NCI-H146 (cell line): ENCODE results near the gene ELP6.
A peak's percentile ranks its signal among the peaks of the same experiment; 100 is the strongest.
"Not testable (repeated sequence)": the region's sequence is repeated elsewhere in the genome, so short reads cannot be mapped to it uniquely, and the experiment has no call there.

Experiments
- DNase-seq: peaks from one replicate; lab custom pipeline; 2025; lab: John Stamatoyannopoulos, UW

The ELP6 gene

GRCh38 chr3:47512416-47513124 is 942 bp downstream of the ELP6 start:
- peak; percentile 41 for DNase-seq

- not testable (repeated sequence) for DNase-seq
Observed at GRCh38 chr3:47505267-47505666, 8.2 kb downstream of the ELP6 start.

- DNase-seq: no peak
Observed at GRCh38 chr3:47504113-47504512, 9.4 kb downstream of the ELP6 start.

GRCh38 chr3:47503033-47503432 is 10.5 kb downstream of the ELP6 start:
- no peak for DNase-seq

- DNase-seq: no peak
Observed at GRCh38 chr3:47496892-47497291, 16.6 kb downstream of the ELP6 start.

GRCh38 chr3:47495886-47496285 is 17.6 kb downstream of the ELP6 start:
- no peak for DNase-seq

- no peak for DNase-seq
Observed at GRCh38 chr3:47495111-47495510, 18.4 kb downstream of the ELP6 start.

- DNase-seq: no peak
Observed at GRCh38 chr3:47491777-47492176, 21.7 kb downstream of the ELP6 start.

GRCh38 chr3:47491186-47491585 is 22.3 kb downstream of the ELP6 start:
- DNase-seq: no peak

GRCh38 chr3:47487265-47487664 is 26.2 kb downstream of the ELP6 start:
- DNase-seq: no peak

- DNase-seq: no peak
Observed at GRCh38 chr3:47485812-47486211, 27.7 kb downstream of the ELP6 start.

GRCh38 chr3:47482366-47482765 is 31.1 kb downstream of the ELP6 start:
- DNase-seq: no peak

- DNase-seq: not testable (repeated sequence)
Observed at GRCh38 chr3:47481763-47482162, 31.7 kb downstream of the ELP6 start.

- DNase-seq: not testable (repeated sequence)
Observed at GRCh38 chr3:47480267-47480666, 33.2 kb downstream of the ELP6 start.

GRCh38 chr3:47479826-47480160 is 33.7 kb downstream of the ELP6 start:
- DNase-seq: no peak

- DNase-seq: no peak
Observed at GRCh38 chr3:47478022-47478421, 35.5 kb downstream of the ELP6 start.

GRCh38 chr3:47476644-47477199 is 36.8 kb downstream of the ELP6 start:
- DNase-seq: no peak

GRCh38 chr3:47476330-47476626 is 37.2 kb downstream of the ELP6 start:
- DNase-seq: no peak

GRCh38 chr3:47475570-47476329 is 37.8 kb downstream of the ELP6 start, which contains the start of gene SCAP:
TSS of gene SCAP (minus strand) at chr3:47475941. CDS start at chr3:47442993, 32,948 bp downstream.
- DNase-seq: peak; percentile 87

GRCh38 chr3:47475029-47475569 is 38.4 kb downstream of the ELP6 start:
- no peak for DNase-seq

GRCh38 chr3:47473391-47473790 is 40.1 kb downstream of the ELP6 start:
- no peak for DNase-seq

GRCh38 chr3:47469616-47470015 is 43.9 kb downstream of the ELP6 start:
- no peak for DNase-seq

- DNase-seq: not testable (repeated sequence)
Observed at GRCh38 chr3:47468315-47468714, 45.2 kb downstream of the ELP6 start.
